ENCODE measurements around the gene C1QL1. TPM values are rescaled to one million over a fixed set of nuclear protein-coding genes. Genes with fewer than 3 reads are reported as not detected.

The C1QL1 gene
- total and polyA plus RNA-seq, 2 experiments from 2014 or later, result 12.8 to 54.9 TPM

DNA sequence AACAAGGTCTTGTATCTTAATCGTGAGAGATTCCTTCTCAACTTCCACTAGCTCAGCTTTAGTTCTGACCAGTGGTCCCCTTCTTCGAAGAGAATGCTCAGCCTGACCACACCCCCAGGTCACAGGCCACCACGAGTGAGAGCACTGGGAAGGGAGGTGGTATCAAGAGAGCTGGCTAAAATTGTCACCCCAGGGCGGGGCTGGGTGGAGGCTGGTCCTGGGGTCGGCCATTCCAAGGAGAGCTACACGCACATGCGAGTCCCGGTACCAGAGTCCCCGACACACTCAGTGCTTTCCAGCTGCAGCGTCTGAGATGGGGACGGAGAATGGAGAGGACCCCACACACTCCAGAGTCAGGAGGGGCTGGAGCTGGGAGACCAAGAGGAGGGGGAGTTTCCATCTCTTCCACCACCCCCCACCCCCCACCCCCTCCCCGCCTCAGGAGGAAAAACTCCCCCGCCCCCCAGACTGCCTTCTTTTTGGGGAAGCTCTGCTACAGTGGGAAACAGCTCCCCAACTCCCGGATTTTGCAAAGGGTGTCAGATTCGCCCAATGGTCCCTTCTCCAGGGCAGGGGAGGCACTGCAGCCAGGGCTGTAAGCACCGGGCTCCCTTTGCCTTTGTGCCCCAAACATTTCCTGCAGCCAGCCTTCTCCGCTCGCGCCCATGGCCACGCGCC, 1.6 kb downstream of the C1QL1 start:
- 33% methylated on average over 18 of the region's 21 CpGs for WGBS (ENCODE audit: low lambda C conversion rate, missing lambda C conversion rate)
- no peaks in the 10 kb centered on the region for H3K9me3 ChIP-seq (ENCODE audit: low read depth)

DNA sequence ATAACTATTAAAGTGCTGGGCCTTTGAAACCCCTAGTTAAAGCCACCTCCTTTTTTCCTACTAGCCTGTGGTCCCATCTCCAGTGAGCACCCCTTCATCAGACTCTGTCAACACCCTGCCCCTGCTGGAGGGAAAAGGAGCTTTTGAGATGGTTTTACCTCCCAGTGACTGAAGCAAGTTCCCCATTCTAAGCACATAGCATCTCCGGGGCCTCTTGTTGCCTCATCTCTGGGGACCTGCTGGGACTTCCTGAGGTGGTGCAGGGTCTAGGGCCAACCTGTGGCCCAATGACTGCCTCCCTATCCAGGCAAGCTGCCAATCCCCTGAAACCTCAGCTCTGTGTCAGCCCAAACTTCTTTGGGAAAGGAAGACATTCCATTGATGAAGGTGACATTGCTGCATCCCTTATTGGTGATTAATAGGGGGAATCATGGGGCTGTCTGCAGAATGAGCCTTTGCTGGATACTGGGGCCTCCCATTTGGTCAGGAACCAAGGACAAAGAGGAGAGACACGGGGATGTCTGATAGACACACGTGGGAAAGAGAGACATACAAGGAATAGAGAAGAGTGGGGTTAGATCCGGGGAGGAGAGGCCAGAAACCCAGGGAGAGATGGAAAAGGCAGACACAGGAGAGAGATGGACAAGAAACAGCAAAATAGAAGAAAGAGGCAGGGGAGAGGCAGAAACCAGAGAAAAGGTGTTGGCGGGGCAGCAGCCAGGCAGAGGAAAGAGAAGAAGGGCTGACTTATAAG, 2.4 kb downstream of the C1QL1 start:
- H4K20me1 ChIP-seq (ENCODE audit: insufficient read depth, poor library complexity, severe bottlenecking), result no peaks in the 10 kb centered on the region
- H3K4me1 ChIP-seq (ENCODE audit: insufficient read depth), result peaks cover 12% of the 10 kb centered on the region
- no peaks in the 10 kb centered on the region for H3K79me2 ChIP-seq
- no peaks in the 10 kb centered on the region for H3K9me2 ChIP-seq (replicated peaks; ENCODE audit: insufficient read depth)
- H3K36me3 ChIP-seq (replicated peaks; ENCODE audit: insufficient read depth, low read depth), result no peaks in the 10 kb centered on the region
- DNase-seq (ENCODE audit: low spot score), result no peak
- TF ChIP-seq, protein P1, sequence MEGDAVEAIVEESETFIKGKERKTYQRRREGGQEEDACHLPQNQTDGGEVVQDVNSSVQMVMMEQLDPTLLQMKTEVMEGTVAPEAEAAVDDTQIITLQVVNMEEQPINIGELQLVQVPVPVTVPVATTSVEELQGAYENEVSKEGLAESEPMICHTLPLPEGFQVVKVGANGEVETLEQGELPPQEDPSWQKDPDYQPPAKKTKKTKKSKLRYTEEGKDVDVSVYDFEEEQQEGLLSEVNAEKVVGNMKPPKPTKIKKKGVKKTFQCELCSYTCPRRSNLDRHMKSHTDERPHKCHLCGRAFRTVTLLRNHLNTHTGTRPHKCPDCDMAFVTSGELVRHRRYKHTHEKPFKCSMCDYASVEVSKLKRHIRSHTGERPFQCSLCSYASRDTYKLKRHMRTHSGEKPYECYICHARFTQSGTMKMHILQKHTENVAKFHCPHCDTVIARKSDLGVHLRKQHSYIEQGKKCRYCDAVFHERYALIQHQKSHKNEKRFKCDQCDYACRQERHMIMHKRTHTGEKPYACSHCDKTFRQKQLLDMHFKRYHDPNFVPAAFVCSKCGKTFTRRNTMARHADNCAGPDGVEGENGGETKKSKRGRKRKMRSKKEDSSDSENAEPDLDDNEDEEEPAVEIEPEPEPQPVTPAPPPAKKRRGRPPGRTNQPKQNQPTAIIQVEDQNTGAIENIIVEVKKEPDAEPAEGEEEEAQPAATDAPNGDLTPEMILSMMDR (IDR thresholded peaks at IDR 0.05; ENCODE audit: poor library complexity), result no peak
- no peak for TF ChIP-seq EZH2 (IDR thresholded peaks at IDR 0.05; ENCODE audit: borderline replicate concordance)
- no peak for TF ChIP-seq EZH2phosphoT487 (IDR thresholded peaks at IDR 0.05; ENCODE audit: low read depth, severe bottlenecking, unreplicated experiment)
- peaks cover 56% of the 10 kb centered on the region for H3K27me3 ChIP-seq
- no peak overlapping the region for H3K27ac ChIP-seq
- H3K4me3 ChIP-seq, result no peak overlapping the region
- H3K9me3 ChIP-seq (ENCODE audit: low read depth), result no peaks in the 10 kb centered on the region
- 84% methylated on average over 5 of the region's 5 CpGs for WGBS (ENCODE audit: low lambda C conversion rate, missing lambda C conversion rate)
- H2AFZ ChIP-seq, result no peak overlapping the region
- no peak overlapping the region for H3K4me2 ChIP-seq

More for the DNA sequence above, 1.6 kb downstream of the C1QL1 start:
- no peaks in the 10 kb centered on the region for H3K79me2 ChIP-seq
- peaks cover 64% of the 10 kb centered on the region for H3K27me3 ChIP-seq
- no peaks in the 10 kb centered on the region for H3K36me3 ChIP-seq (replicated peaks; ENCODE audit: insufficient read depth, low read depth)
- peak overlapping the region; percentile 72 for H3K4me2 ChIP-seq
- TF ChIP-seq, protein P1 (IDR thresholded peaks at IDR 0.05; ENCODE audit: poor library complexity), result no peak
- TF ChIP-seq EZH2phosphoT487 (IDR thresholded peaks at IDR 0.05; ENCODE audit: low read depth, severe bottlenecking, unreplicated experiment), result peak; percentile 35
- H4K20me1 ChIP-seq (ENCODE audit: insufficient read depth, poor library complexity, severe bottlenecking), result no peaks in the 10 kb centered on the region
- no peak overlapping the region for H2AFZ ChIP-seq
- no peak overlapping the region for H3K4me3 ChIP-seq
- no peak overlapping the region for H3K27ac ChIP-seq
- peaks cover 12% of the 10 kb centered on the region for H3K4me1 ChIP-seq (ENCODE audit: insufficient read depth)
- H3K9me2 ChIP-seq (replicated peaks; ENCODE audit: insufficient read depth), result no peaks in the 10 kb centered on the region
- DNase-seq (ENCODE audit: low spot score), result no peak

GRCh38 chr17:44961921-44962350, 6.2 kb downstream of the C1QL1 start:
- peaks cover 24% of the 10 kb centered on the region for H3K27me3 ChIP-seq
- peaks cover 4% of the 10 kb centered on the region for H3K4me1 ChIP-seq (ENCODE audit: insufficient read depth)
- no peak overlapping the region for H3K27ac ChIP-seq
- no peaks in the 10 kb centered on the region for H3K9me2 ChIP-seq (replicated peaks; ENCODE audit: insufficient read depth)
- no peak overlapping the region for H3K4me3 ChIP-seq
- H3K79me2 ChIP-seq, result no peaks in the 10 kb centered on the region
- no peaks in the 10 kb centered on the region for H3K9me3 ChIP-seq (ENCODE audit: low read depth)
- no peak for DNase-seq (ENCODE audit: low spot score)
- no peak overlapping the region for H2AFZ ChIP-seq
- H3K4me2 ChIP-seq, result no peak overlapping the region
- H3K36me3 ChIP-seq (replicated peaks; ENCODE audit: insufficient read depth, low read depth), result no peaks in the 10 kb centered on the region
- TF ChIP-seq, protein P1 (IDR thresholded peaks at IDR 0.05; ENCODE audit: poor library complexity), result no peak
- TF ChIP-seq EZH2phosphoT487 (IDR thresholded peaks at IDR 0.05; ENCODE audit: low read depth, severe bottlenecking, unreplicated experiment) (no peak), EZH2 (IDR thresholded peaks at IDR 0.05; ENCODE audit: borderline replicate concordance) (no peak)
- 54% methylated on average over 7 of the region's 7 CpGs for WGBS (ENCODE audit: low lambda C conversion rate, missing lambda C conversion rate)
- H4K20me1 ChIP-seq (ENCODE audit: insufficient read depth, poor library complexity, severe bottlenecking), result no peaks in the 10 kb centered on the region
